CD4-positive, alpha-beta T cell treated with Interleukin-6 at 100 ng/mL for 8 hours (primary cell): ENCODE data around the gene RPTOR.
A peak's percentile ranks its signal among the peaks of the same experiment; 100 is the strongest.

Source experiments
- DNase-seq: peaks from one replicate; pipeline ENCODE4 v3.0.0-alpha.2; 2020; ENCODE audit warnings: mixed read lengths, low spot score

Gene RPTOR

DNA sequence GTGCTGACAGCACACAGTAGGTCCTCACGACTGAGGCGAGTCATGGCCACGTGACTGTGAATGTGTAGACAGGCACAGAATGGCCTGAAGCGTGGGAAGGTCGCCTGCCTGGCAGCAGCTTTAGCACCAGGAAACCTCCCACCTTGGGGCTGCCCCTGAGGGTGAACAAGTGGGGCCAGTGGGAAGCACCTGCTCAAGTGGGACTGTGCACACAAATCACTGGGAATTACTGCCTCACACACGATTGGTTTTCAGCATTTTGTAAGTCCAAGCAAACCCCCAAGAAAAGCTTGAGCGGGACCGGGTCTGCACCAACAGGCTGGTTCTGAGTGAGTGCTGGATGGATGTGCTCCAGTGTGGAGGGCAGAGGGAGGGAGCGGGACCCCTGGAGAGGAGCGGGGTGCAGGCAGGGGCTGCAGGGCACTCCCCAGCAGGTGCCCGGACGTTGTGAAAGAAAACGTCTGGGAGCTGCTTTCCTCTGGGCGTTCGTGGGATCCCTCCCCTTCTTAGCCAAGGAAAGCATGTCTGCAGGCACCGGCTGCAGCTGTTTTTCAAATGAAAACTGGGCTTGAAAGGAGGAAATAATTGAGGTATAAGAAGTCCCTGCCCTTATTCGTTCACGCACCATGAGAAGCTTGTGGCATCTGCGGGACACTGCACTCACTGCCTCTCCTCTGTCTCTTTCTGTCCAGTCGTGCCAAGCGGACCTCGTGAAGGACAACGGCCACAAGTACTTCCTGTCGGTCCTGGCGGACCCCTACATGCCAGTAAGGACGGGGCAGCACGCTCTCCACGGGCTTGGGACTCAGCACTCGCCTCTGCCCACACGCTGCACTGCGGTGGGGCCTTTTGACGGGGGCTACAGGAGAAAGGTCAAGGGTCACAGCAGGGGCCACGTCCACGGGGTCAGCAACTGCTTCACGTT lies 335.3 kb downstream of the RPTOR start:
- no peak for DNase-seq

- DNase-seq, result no peak
Measured at GRCh38 chr17:80880648-80880985, 336.0 kb downstream of the RPTOR start.

- DNase-seq, result no peak
Measured at GRCh38 chr17:80881306-80881705, 336.7 kb downstream of the RPTOR start.

- no peak for DNase-seq
Measured at GRCh38 chr17:80882323-80882722, 337.7 kb downstream of the RPTOR start.

GRCh38 chr17:80882926-80883685 lies 338.5 kb downstream of the RPTOR start:
- DNase-seq, result no peak

GRCh38 chr17:80883831-80884735 lies 339.4 kb downstream of the RPTOR start:
- DNase-seq, result no peak

DNA sequence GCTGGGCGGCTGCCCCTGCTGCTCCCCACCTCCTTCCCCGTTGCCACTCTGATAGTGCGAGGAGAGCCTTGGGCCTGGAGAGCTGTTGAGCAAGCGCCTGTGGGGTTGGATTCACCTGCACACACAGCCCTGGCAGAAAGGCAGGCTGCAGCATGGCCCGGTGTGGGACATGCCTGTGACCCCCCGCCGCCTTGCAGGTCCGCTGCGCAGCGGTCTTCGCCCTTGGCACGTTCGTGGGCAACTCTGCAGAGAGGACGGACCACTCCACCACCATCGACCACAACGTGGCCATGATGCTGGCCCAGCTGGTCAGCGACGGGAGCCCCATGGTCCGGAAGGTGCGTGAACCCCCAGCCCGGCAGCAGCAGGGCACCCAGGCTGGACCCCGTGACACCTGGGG lies 340.2 kb downstream of the RPTOR start:
- no peak for DNase-seq

DNA sequence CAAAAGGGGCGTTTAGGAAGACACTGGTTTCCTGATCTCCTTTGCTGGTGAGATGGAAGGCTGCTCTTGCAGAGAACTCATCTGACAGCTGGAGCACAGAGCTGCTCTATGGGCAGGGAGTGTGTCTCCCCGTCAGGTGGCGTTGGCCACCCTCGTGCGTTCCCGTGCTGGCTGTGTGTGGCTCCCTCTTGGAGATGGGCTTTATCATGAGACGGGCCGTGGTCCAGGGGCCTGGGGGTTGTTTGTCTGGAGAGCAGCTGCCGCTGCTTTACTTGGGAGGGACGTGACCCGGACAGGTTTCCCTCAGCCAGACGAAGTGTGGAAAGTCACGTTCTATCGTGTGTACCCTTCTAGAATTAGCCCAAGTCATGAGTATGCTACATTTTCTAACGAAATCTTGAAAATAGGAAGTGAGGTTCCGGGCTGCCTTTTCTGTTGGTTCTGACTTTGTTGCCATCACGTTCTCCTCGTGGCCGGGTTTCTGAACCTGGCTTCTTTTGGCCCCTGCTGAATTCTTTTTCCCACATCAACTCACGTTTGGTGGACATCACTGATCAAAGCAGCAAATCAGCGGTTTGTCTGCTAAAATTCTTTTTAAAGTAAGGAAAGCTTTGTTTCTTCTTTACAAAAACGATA lies 341.4 kb downstream of the RPTOR start:
- DNase-seq, result no peak

- DNase-seq, result no peak
Measured at GRCh38 chr17:80886641-80887573, 342.3 kb downstream of the RPTOR start.

GRCh38 chr17:80887639-80888175 lies 343.1 kb downstream of the RPTOR start:
- no peak for DNase-seq

DNA sequence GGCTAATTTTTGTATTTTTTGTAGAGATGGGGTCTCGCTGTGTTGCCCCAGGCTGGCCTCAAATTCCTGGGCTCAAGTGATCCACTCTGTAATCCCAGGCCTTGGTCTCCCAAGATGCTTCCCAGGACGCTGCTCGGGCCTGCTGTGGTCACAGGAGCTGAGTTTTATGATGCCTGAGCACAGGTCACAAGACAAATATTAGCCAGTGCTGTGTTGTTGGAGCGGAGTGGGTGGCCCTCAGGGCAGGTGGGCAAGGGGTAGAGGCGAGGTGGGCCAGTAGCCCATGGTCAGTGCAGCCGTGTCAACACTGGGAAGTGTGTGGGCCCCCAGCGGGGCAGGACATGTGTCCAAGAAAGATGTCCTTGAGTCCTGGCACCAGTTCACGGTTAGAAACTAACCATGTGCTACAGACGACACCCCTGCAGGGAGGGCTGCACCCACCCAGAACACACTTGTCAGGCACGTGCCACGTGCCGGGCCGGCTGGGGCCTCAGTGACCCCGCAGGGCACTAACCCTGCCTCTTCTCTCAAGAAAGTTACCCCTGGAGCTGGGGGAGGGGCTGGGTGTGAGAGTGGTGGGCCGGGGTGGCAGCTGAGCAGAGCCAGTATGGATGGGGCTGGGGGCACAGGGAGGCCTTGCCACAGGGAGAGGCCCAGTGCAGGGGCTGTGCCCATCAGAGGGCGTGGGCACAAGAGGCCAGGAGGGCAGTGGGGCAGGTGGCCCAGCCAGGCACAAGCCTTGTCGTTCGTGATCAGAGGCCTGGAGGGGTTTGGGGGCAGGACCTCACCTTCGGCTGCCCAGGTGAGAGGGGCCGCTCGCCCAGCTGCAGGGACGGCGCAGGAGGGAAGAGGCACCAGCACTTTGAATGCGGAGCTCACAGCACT lies 343.9 kb downstream of the RPTOR start:
- DNase-seq, result no peak

- no peak for DNase-seq
Measured at GRCh38 chr17:80889231-80890195, 344.9 kb downstream of the RPTOR start.

GRCh38 chr17:80890196-80890920 lies 345.7 kb downstream of the RPTOR start:
- DNase-seq, result no peak

- no peak for DNase-seq
Measured at GRCh38 chr17:80890921-80891396, 346.3 kb downstream of the RPTOR start.

- DNase-seq, result peak; percentile 81
Measured at GRCh38 chr17:80891397-80892018, 346.9 kb downstream of the RPTOR start.

DNA sequence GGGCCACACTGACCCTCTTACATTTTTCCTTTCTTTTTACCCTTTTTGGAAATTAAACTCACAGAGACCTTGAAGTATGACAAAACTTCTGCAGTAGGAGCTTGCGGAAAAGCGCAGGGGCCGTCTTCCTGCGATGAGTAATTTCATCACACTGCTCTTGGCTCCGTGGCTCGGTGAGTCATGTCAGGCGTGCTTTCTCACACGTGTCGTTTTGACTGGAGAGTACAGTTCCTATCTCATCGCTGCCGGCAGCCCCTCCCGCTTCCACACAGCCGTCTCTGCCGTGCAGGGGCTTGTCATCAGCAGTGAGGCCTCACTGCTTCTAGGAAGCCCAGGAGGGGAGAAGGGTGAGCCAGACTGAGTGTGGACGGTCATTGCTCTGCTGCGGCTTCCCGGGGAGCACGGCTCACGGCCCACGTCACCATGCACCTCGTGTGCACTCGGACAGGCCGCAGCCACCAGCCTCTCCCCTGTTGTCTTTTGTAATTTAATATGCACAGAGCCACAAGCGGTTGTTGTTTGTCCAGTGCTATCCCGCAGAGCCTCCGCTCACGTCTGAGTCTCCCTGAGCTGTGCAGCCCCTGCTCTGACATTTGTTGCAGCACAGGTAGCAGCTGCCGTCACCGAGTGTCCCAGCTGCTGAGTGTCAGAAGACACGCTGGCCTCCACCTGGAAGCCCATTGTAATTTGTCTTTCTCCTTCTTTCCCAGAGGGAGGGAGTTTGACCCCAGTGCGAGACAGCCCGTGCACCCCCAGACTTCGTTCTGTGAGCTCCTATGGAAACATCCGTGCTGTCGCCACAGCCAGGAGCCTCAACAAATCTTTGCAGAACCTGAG lies 347.6 kb downstream of the RPTOR start:
- DNase-seq, result peak; percentile 87
